Left lung (tissue), 10 donors: ENCODE measurements around the gene FOXP2. TPM values are rescaled to one million over a fixed set of nuclear protein-coding genes. Genes with fewer than 3 reads are reported as not detected.

Experiments used
- ATAC-seq: fragments of 200-7000 bp; cut with Tn5 transposase; one replicate; pipeline ENCODE4 v1.9.1; 2020; ENCODE audit warnings: moderate library complexity
- DNase-seq, 4 donors: peaks; one replicate each; pipeline ENCODE4 v3.0.0-alpha.2; 2013 to 2020
- H3K27ac ChIP-seq, 2 donors: fragments of 200-600 bp; sonication (generic) in 1 of 2; one replicate each; pipeline versions ENCODE4 v1.5.0 to v1.8.0; 2020 to 2021
- H3K27me3 ChIP-seq, 2 donors: fragments of 200-600 bp; sonication (generic) in 1 of 2; one replicate each; pipeline versions ENCODE4 v1.5.0 to v1.8.0; 2020 to 2021
- H3K36me3 ChIP-seq, 2 donors: fragments of 200-600 bp; sonication (generic) in 1 of 2; one replicate each; pipeline versions ENCODE4 v1.5.0 to v1.8.0; 2020 to 2021
- H3K4me1 ChIP-seq, 2 donors: fragments of 200-600 bp; one replicate each; pipeline ENCODE4 v1.8.0; 2021
- H3K4me3 ChIP-seq, 2 donors: fragments of 200-600 bp; sonication (generic) in 1 of 2; one replicate each; pipeline versions ENCODE4 v1.5.0 to v1.8.0; 2020 to 2021; ENCODE audit warnings: mild to moderate bottlenecking in 1 of 2
- H3K9me3 ChIP-seq, 2 donors: fragments of 200-600 bp; sonication (generic) in 1 of 2; one replicate each; pipeline versions ENCODE4 v1.5.0 to v1.8.0; 2020 to 2021
- CTCF ChIP-seq, 2 donors: fragments of 200-600 bp; sonication (generic) in 1 of 2; IDR thresholded peaks; one replicate each; pipeline versions ENCODE4 v1.5.0 to v1.8.0; 2021; ENCODE audit warnings: antibody characterized with exemption in 2 of 2
- intact Hi-C, 2 donors: fragments of 100-400 bp; cut with DNase I; formaldehyde crosslinking; loops; one replicate each; pipeline versions ENCODE4 v1.11.2 to v1.14.2; 2022
- microRNA-seq, 2 donors: library from miRNA; unstranded; fragments of <30 nt; microRNA quantifications; one replicate each; pipeline ENCODE4, GENCODE V29; 2019
- polyA plus RNA-seq, 6 donors: library from polyadenylated mRNA; unstranded; fragments of 120-200 nt; gene quantifications; one replicate each; pipeline ENCODE4 v1.2.1, GENCODE V29; 2013; ENCODE audit not compliant: insufficient read length in 6 of 6
- total RNA-seq, 2 donors: library from RNA; stranded (reverse); fragmentation: NEBNext Ultra II Directional; extraction: Animal tissue kit (Norgen Biotek cat#: 25700); gene quantifications; one replicate each; pipeline ENCODE4 v1.2.1, GENCODE V29; 2021
- donor health status: DM: no; HTN: yes; CAD: no.
- donor health status: DM: no; HTN: no; CAD: no.

Gene FOXP2
- total and polyA plus RNA-seq, 8 donors: 5.9 to 86.8 (median 50.3) TPM

- ATAC-seq: no peak
- no peaks in the 10 kb centered on the region for H3K36me3 ChIP-seq
- no peaks in the 10 kb centered on the region for H3K4me1 ChIP-seq
- no peak overlapping the region for H3K4me3 ChIP-seq
- no peak for DNase-seq
- no peak overlapping the region for H3K27ac ChIP-seq
- H3K27me3 ChIP-seq: no peaks in the 10 kb centered on the region
- TF ChIP-seq CTCF (IDR thresholded peaks at IDR 0.05): no peak
- H3K9me3 ChIP-seq: no peaks in the 10 kb centered on the region
- intact Hi-C loops: no loop called here
These were observed 308.7 kb downstream of the FOXP2 start for GRCh38 chr7:114723308-114723707.

GRCh38 chr7:114740095-114740494 is 325.5 kb downstream of the FOXP2 start:
- Histone ChIP-seq H3K36me3 (no peaks in the 10 kb centered on the region), H3K27ac (no peak overlapping the region), H3K4me3 (no peak overlapping the region), H3K4me1 (no peaks in the 10 kb centered on the region), H3K9me3 (no peaks in the 10 kb centered on the region), H3K27me3 (no peaks in the 10 kb centered on the region)
- TF ChIP-seq CTCF (IDR thresholded peaks at IDR 0.05): no peak
- ATAC-seq (no peak), DNase-seq (no peak)
- intact Hi-C loops: no loop called here

- ATAC-seq: no peak
- no peaks in the 10 kb centered on the region for H3K4me1 ChIP-seq
- no peaks in the 10 kb centered on the region for H3K27me3 ChIP-seq
- H3K27ac ChIP-seq: no peak overlapping the region
- DNase-seq: no peak
- H3K9me3 ChIP-seq: no peaks in the 10 kb centered on the region
- intact Hi-C loops: no loop called here
- no peak overlapping the region for H3K4me3 ChIP-seq
- no peak for TF ChIP-seq CTCF (IDR thresholded peaks at IDR 0.05)
- H3K36me3 ChIP-seq: no peaks in the 10 kb centered on the region
These were observed 326.3 kb downstream of the FOXP2 start for GRCh38 chr7:114740941-114741340.

- Histone ChIP-seq H3K36me3 (no peaks in the 10 kb centered on the region), H3K27ac (no peak overlapping the region), H3K4me1 (no peaks in the 10 kb centered on the region), H3K27me3 (no peaks in the 10 kb centered on the region), H3K4me3 (no peak overlapping the region), H3K9me3 (no peaks in the 10 kb centered on the region)
- ATAC-seq: no peak
- no peak for TF ChIP-seq CTCF (IDR thresholded peaks at IDR 0.05)
- intact Hi-C loops: no loop called here
- no peak for DNase-seq
These were observed 327.3 kb downstream of the FOXP2 start for GRCh38 chr7:114741911-114742310.

Small RNAs within 50 kb of the gene (microRNA-seq; reads per million reads assigned to microRNA genes)
- 0 reads per million in 2 donors for gene MIR3666
